NCI-H1694 treated with DMSO at 0.1 percent for 48 hours (cell line): ENCODE measurements around the gene C6orf52.
"Not testable (repeated sequence)": the region's sequence is repeated elsewhere in the genome, so short reads cannot be mapped to it uniquely, and the experiment has no call there.

Source experiments
- DNase-seq: peaks from one replicate; lab custom pipeline; 2025; lab: John Stamatoyannopoulos, UW

C6orf52 gene

GRCh38 chr6:10694302-10695085, at the start of gene C6orf52, which contains the start of gene PAK1IP1:
TSS of gene C6orf52 (minus strand) at chr6:10694616. CDS start at chr6:10687550, 7,066 bp downstream.
TSS of gene PAK1IP1 (plus strand) at chr6:10694972. CDS start at chr6:10694986, 14 bp downstream.
- DNase-seq: peak; percentile 90

- DNase-seq: no peak
Observed at GRCh38 chr6:10743515-10743914, 49.1 kb upstream of the C6orf52 start.

DNA sequence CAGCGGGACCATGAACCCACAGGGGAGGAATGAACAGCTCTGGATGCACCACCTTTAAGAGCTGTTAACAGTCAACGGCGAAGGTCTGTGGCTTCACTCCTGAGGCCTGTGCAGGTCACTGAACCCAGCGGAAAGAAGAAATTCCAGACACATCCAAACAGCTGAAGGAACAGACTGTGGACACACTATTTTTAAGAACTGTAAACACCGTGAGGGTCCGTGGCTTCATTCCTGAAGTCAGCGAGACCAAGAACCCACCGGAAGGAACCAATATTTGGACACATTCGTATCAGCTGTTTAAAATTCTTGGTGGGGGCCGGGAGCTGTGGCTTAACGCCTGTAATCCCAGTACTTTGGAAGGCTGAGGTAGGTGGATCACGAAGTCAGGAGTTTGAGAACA, 47.8 kb upstream of the C6orf52 start:
- no peak for DNase-seq

GRCh38 chr6:10741643-10742042, 47.2 kb upstream of the C6orf52 start:
- not testable (repeated sequence) for DNase-seq

DNA sequence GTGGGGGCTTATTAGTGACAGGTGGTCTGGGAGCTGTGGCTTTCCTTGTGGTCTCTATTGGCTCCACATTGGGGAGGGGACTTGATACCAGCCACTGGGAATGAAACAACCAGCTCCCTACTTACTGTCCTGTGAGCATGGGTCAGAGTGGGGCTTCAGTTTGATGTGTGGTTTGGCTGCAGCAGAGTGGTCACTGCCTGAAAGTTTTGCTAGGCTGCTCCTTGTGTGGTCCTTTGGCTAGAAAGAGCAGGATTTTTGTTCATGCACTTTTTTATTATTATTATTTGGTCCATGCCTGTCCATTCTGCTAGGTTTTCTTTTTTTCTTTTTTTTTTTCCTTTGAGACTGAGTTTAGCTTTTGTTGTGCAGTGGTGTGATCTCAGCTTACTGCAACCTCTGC, 45.6 kb upstream of the C6orf52 start:
- DNase-seq: no peak

DNA sequence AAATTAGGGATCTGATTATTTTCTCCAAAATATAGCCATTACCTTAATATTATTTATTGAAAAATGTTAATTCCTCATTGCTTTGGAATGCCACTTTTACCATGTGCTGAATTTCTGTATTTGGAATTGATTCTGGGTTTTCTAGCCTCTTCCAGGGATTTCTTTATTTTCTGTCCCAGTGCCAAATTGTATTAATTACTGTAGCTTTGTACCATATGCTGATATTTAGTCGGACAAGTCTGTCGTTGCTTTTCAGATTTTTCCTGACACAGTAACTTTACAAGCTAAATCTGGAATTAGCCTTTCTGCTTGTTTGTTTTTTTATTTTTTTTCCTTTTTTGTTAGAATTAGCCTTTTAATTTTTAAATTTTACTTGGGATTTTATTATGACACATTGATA, 42.3 kb upstream of the C6orf52 start:
- peak; percentile 46 for DNase-seq

DNA sequence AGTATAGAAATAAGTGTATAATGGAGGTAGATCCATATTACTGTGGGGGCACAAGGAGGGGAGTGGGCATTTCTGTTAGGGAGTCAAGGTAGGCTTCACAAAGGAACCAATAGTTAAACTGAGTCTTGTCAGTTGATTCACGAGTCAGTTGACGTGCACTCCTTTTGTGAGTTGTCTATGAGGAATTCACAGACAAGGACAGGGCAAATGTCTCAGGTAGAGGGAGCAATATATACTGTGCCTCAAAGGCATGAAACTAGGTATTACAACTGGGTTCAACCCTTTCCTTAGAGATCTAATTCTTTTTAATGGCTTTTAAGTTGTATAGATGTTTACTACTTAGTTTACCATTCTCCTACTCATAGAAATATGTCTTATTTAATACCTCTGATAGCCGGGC, 39.4 kb upstream of the C6orf52 start:
- DNase-seq: no peak

- DNase-seq: no peak
Observed at GRCh38 chr6:10733151-10733715, 38.8 kb upstream of the C6orf52 start.

DNA sequence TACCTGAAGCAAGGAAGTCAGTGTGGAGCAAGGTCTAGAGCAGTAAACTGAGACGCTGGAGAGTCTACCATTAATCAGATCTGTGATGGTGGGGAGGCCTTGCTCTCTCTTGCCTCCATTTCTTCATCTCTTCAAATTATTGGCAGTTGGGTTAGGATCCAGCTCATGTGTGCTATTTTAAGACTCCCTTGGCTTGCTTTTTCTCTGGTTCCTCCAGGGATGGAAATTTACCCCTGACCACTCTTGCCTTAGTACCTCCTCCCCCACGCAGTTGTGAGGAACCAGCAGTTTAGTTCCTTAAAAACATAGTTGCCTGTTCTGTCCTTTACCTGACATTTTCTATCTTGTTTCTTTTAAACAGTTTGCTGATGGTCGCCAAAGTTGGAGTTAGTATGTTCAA, 35.8 kb upstream of the C6orf52 start:
- DNase-seq: no peak

DNA sequence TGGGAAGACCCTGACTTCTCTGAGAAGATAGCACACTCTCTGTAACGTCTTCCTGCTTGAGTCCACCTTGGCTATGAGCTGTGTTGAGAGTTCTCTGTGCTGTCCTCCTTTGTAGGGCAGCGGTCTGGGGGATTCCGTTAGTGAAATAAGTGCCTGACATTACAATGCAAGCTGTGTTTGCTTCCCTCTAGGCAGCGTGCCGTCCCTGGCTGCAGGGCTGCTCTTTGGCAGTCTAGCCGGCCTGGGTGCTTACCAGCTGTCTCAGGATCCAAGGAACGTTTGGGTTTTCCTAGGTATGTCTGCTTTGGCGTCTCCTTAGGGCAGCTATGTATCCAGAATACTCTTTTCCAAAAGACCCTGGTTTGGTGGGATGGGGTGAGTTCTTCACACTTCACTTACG, 31.3 kb upstream of the C6orf52 start:
- DNase-seq: no peak

- DNase-seq: no peak
Observed at GRCh38 chr6:10725044-10725443, 30.6 kb upstream of the C6orf52 start.

DNA sequence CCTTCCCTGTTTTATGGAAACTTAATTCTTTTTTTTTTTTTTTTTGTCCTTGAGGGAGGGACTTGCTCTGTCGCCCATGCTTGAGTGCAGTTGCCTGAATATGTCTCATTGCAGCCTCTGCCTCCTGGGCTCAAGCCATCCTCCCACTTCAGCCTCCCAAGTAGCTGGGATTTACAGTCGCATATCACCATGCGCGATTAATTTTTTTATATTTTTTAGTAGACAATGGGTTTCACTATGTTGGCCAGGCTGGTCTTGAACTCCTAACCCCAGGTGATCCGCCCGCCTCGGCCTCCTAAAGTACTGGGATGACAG, 29.1 kb upstream of the C6orf52 start:
- no peak for DNase-seq

DNA sequence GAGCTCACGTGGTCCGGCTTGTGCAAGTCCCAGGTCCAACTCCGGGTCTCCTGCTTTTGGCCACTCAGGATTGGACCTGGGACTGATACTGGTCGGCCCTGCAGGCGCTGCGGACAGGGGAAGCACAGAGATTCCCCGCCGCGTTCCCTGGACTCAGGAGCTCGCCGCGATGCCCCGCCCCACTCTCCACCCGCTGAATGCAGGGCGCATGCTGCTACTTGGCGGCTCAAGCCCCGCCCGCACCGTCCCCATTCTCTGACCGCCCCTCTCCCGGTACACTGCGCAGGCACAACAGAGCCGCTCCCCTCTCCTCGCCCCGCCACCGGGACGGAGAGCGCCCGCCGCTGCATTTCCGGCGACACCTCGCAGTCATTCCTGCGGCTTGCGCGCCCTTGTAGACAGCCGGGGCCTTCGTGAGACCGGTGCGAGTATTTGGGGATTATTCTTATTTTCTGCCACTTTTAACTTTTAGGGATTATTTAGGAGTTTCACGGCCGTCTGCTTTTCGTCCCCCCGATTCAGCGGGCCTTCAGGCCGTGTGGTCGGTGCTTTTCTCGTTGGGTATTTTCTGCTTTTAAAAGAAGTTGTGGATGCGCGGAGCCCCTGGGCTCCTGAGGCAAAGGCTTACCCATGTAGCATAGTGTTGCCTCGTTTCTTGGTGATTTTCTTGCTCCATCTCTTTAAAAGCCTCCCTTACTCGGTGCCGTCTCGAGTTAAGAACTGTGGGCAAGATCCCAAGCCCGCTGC, 28.6 kb upstream of the C6orf52 start, which contains the start of gene TMEM14C:
Gene TMEM14C (plus strand): TSS at position 251 of the 747 bp plus-strand sequence. CDS start 1,544 bp downstream, outside the sequence.
- peak; percentile 87 for DNase-seq

DNA sequence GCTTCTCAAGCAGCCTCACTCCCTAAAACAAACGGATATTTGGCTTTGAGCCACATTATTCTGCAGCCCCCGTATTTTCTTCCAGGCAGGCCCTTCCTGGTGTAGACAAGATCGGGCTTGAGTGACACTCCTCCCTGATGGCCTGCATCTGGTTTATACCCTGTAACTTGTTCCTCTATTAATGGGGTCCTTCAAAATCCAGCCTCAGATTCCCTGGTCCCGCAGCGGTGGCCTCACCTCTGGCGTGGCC, 28.1 kb upstream of the C6orf52 start:
- DNase-seq: no peak

DNA sequence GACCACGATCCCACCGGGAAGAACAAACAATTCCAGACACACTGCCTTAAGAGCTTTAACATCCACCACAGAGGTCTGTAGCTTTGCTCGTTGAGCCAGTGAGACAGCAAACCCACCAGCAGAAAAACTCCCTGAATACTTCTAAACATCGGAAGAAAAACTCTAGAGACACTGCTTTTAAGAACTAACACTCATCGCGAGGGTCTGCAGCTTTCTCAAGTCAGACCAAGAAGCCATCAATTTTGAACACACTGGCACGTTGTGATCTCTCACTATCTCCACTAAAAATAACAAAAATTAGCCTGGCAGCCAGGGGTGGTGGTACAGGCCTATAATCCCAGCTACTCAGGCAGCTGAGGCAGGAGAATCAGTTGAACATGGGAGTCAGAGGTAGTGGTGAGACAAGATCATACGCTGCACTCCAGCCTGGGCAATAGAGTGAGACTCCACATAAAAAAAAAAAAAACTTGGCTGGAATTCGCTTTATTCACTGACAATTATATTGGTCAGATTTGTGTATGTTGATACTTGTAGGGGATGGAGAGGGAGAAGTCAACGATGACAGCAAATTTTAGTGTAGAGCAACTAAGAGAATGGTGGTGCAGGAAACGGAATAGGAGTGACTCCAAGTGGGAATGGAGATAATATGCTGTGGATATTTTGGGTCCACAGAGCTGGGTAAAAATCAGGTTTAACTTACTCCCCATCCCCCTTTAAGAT, 27.6 kb upstream of the C6orf52 start:
- no peak for DNase-seq

GRCh38 chr6:10720960-10721849, 26.8 kb upstream of the C6orf52 start:
- not testable (repeated sequence) for DNase-seq

DNA sequence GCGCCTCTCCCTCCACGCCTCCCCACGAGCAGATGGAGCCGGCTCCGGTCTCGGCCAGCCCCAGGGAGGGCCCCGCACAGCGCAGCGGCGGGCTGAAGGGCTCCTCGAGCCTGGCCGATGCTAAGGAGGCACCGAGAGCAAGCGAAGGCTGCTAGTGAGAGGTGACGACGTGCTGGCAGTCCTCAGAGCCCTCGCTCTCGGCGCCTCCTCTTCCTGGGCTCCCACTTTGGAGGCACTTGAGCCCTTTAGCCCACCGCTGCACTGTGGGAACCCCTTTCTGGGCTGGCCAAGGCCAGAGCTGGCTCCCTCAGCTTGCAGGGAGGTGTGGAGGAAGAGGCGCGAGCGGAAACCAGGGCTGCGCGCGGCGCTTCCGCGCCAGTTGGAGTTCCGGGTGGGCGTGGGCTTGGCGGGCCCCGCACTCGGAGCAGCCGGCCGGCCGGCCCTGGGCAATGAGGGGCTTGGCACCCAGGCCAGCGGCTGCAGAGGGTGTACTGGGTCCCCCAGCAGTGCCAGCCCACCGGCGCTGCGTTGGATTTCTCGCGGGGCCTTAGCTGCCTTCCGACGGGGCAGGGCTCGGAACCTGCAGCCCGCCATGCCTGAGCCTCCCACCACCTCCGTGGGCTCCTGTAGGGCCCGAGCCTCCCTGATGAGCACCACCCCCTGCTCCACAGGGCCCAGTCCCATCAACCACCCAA, 26.0 kb upstream of the C6orf52 start:
- DNase-seq: no peak

- DNase-seq: no peak
Observed at GRCh38 chr6:10719964-10720264, 25.5 kb upstream of the C6orf52 start.

DNA sequence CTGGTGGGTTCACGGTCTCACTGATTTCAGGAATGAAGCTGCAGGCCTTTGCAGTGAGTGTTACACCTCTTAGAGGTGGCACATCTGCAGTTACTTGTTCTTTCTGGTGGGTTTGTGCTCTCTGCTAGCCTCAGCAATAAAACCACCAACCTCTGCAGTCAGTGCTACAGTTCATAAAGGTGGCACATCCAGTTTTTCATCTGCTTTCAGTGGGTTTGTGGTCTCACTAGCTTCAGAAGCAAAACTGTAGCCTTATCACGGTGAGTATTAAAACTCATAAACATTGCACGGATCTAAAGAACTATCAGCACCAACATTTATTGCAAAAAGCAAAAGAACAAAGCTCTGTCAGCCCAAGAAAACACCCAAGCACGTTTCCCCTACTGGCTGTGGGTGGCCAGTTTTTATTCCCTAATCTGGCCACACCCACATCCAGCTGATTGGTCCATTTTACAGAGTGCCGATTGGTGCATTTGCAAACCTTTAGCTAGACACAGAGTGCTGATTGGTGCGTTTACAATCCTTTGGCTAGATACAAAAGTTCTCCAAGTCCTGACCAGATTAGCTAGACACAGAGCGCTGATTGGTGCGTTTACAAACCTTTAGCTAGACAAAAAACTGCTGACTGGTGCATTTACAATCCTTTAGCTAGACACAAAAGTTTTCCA, 25.0 kb upstream of the C6orf52 start:
- DNase-seq: no peak

DNA sequence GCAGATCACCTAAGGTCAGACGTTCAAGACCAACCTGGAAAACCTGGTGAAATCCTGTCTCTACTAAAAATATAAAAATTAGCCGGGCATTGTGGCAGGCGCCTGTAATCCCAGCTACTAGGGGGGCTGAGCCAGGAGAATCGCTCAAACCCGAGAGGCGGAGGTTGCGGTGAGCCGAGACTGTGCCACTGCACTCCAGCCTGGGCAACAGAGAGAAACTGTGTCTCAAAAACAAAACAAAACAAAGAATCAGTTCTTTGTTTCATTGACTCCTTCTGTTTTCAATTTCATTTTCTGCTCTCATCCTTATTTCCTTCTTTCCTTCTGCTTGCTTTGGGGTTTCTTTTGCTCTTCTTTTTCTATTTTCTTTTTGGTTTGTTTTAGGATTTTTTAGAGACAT, 19.5 kb upstream of the C6orf52 start:
- no peak for DNase-seq

GRCh38 chr6:10696655-10697054, 2.2 kb upstream of the C6orf52 start:
- no peak for DNase-seq
